Nephron (organoid): ENCODE measurements around the gene MEX3D.
A peak's percentile ranks its signal among the peaks of the same experiment; 100 is the strongest.

Experiments used
- H3K27ac Mint-ChIP-seq, 3 experiments: 2 replicates each; pipeline ENCODE4 v1.8.0; 2020; ENCODE audit warnings: mixed read lengths in 3 of 3, mild to moderate bottlenecking in 2 of 3, moderate library complexity in 1 of 3
- H3K27me3 Mint-ChIP-seq: 2 replicates; pipeline ENCODE4 v1.8.0; 2021; ENCODE audit warnings: low read depth, mild to moderate bottlenecking, moderate library complexity, mixed read lengths
- H3K36me3 Mint-ChIP-seq: 2 replicates; pipeline ENCODE4 v1.8.0; 2020; ENCODE audit warnings: low read depth, mixed read lengths
- H3K4me1 Mint-ChIP-seq: 2 replicates; pipeline ENCODE4 v1.8.0; 2020; ENCODE audit warnings: mixed read lengths
- H3K4me3 Mint-ChIP-seq, 3 experiments: 2 replicates each; pipeline ENCODE4 v1.8.0; 2020; ENCODE audit warnings: mild to moderate bottlenecking in 3 of 3, mixed read lengths in 3 of 3, moderate library complexity in 2 of 3
- H3K9me3 Mint-ChIP-seq: 2 replicates; pipeline ENCODE4 v1.8.0; 2020; ENCODE audit warnings: mixed read lengths
- CTCF ChIP-seq, 3 experiments: fragments of 200-600 bp; sonication (generic); IDR thresholded peaks; one replicate each; pipeline ENCODE4 v1.5.0; 2021; ENCODE audit warnings: antibody characterized with exemption in 3 of 3; ENCODE audit not compliant: unreplicated experiment in 3 of 3

Gene MEX3D

GRCh38 chr19:1505991-1506881, 61.9 kb downstream of the MEX3D start:
- H3K27me3 Mint-ChIP-seq, result peaks cover 47% of the 10 kb centered on the region
- TF ChIP-seq CTCF (IDR thresholded peaks at IDR 0.05; ENCODE audit: unreplicated experiment in 3 of 3), result no peak
- H3K36me3 Mint-ChIP-seq, result no peaks in the 10 kb centered on the region
- peaks cover 30% of the 10 kb centered on the region for H3K4me1 Mint-ChIP-seq
- H3K9me3 Mint-ChIP-seq, result no peaks in the 10 kb centered on the region
- peak overlapping the region in 1 of 3 experiments; percentile 12 for H3K4me3 Mint-ChIP-seq
- H3K27ac Mint-ChIP-seq, result peak overlapping the region in 1 of 3 experiments; percentile 51

GRCh38 chr19:1505012-1505411, 63.1 kb downstream of the MEX3D start:
- Mint-ChIP-seq H3K4me1 (peaks cover 20% of the 10 kb centered on the region), H3K4me3 (no peak overlapping the region), H3K27me3 (peaks cover 44% of the 10 kb centered on the region), H3K36me3 (no peaks in the 10 kb centered on the region), H3K9me3 (no peaks in the 10 kb centered on the region), H3K27ac (peak overlapping the region in 1 of 3 experiments; percentile 40)
- no peak for TF ChIP-seq CTCF (IDR thresholded peaks at IDR 0.05; ENCODE audit: unreplicated experiment in 3 of 3)
